Measurements from ENCODE around the gene KRTAP1-1. TPM values are rescaled to one million over a fixed set of nuclear protein-coding genes. Genes with fewer than 3 reads are reported as not detected.
"Not testable (repeated sequence)": the region's sequence is repeated elsewhere in the genome, so short reads cannot be mapped to it uniquely, and the experiment has no call there.

KRTAP1-1 gene
- total RNA-seq, 1 experiment from 2014 or later = not detected

- Histone ChIP-seq H3K4me3 (ENCODE audit: low read length) (no peak overlapping the region), H3K27me3 (ENCODE audit: low read length) (no peaks in the 10 kb centered on the region), H3K9ac (ENCODE audit: low read length) (no peak overlapping the region), H3K9me2 (replicated peaks; ENCODE audit: insufficient read depth, low read length) (no peaks in the 10 kb centered on the region), H3K9me3 (ENCODE audit: low read length) (no peaks in the 10 kb centered on the region), H3K27ac (ENCODE audit: low read length) (no peak overlapping the region), H4K20me1 (ENCODE audit: insufficient read depth, low read depth, low read length) (no peaks in the 10 kb centered on the region), H2AFZ (ENCODE audit: low read length) (no peak overlapping the region), H3K4me2 (ENCODE audit: low read depth, low read length, poor library complexity, severe bottlenecking) (no peak overlapping the region), H3K4me1 (ENCODE audit: low read length) (no peaks in the 10 kb centered on the region), H3K36me3 (ENCODE audit: insufficient read depth, low read length) (no peaks in the 10 kb centered on the region), H3K79me2 (ENCODE audit: low read length) (no peaks in the 10 kb centered on the region)
- no peak for DNase-seq
These were observed 39.5 kb downstream of the KRTAP1-1 start for GRCh38 chr17:41001795-41002194.

- not testable (repeated sequence) for H2AFZ ChIP-seq (ENCODE audit: low read length); H3K9me2 ChIP-seq (replicated peaks; ENCODE audit: insufficient read depth, low read length); H3K4me3 ChIP-seq (ENCODE audit: low read length)
These were observed 41.7 kb downstream of the KRTAP1-1 start, which contains the start of gene KRTAP3-2 for GRCh38 chr17:40999563-40999962. KRTAP3-2 (minus strand) TSS chr17:40999906; CDS start chr17:40999853, 53 bp downstream.

GRCh38 chr17:40997361-40997760, 43.9 kb downstream of the KRTAP1-1 start:
- Histone ChIP-seq H4K20me1 (ENCODE audit: insufficient read depth, low read depth, low read length) (no peaks in the 10 kb centered on the region), H3K4me1 (ENCODE audit: low read length) (no peaks in the 10 kb centered on the region), H3K27me3 (ENCODE audit: low read length) (no peaks in the 10 kb centered on the region; the same call in 1 of the 2 replicates), H3K27ac (ENCODE audit: low read length) (no peak overlapping the region), H3K36me3 (ENCODE audit: insufficient read depth, low read length) (no peaks in the 10 kb centered on the region), H2AFZ (ENCODE audit: low read length) (no peak overlapping the region), H3K4me3 (ENCODE audit: low read length) (no peak overlapping the region), H3K9ac (ENCODE audit: low read length) (no peak overlapping the region), H3K4me2 (ENCODE audit: low read depth, low read length, poor library complexity, severe bottlenecking) (no peak overlapping the region), H3K79me2 (ENCODE audit: low read length) (no peaks in the 10 kb centered on the region), H3K9me2 (replicated peaks; ENCODE audit: insufficient read depth, low read length) (no peaks in the 10 kb centered on the region), H3K9me3 (ENCODE audit: low read length) (no peaks in the 10 kb centered on the region)
- no peak for DNase-seq

More at GRCh38 chr17:40999563-40999962, 41.7 kb downstream of the KRTAP1-1 start, which contains the start of gene KRTAP3-2:
- H4K20me1 ChIP-seq (ENCODE audit: insufficient read depth, low read depth, low read length); H3K4me1 ChIP-seq (ENCODE audit: low read length); H3K9me3 ChIP-seq (ENCODE audit: low read length); H3K27ac ChIP-seq (ENCODE audit: low read length); H3K4me2 ChIP-seq (ENCODE audit: low read depth, low read length, poor library complexity, severe bottlenecking); H3K79me2 ChIP-seq (ENCODE audit: low read length); H3K9ac ChIP-seq (ENCODE audit: low read length); DNase-seq; H3K36me3 ChIP-seq (ENCODE audit: insufficient read depth, low read length); H3K27me3 ChIP-seq (ENCODE audit: low read length): not testable (repeated sequence)

GRCh38 chr17:40996829-40997228, 44.4 kb downstream of the KRTAP1-1 start:
- no peaks in the 10 kb centered on the region for H4K20me1 ChIP-seq (ENCODE audit: insufficient read depth, low read depth, low read length)
- H3K4me2 ChIP-seq (ENCODE audit: low read depth, low read length, poor library complexity, severe bottlenecking) = no peak overlapping the region
- no peak overlapping the region for H3K27ac ChIP-seq (ENCODE audit: low read length)
- no peak for DNase-seq
- H2AFZ ChIP-seq (ENCODE audit: low read length) = no peak overlapping the region
- H3K9me2 ChIP-seq (replicated peaks; ENCODE audit: insufficient read depth, low read length) = no peaks in the 10 kb centered on the region
- H3K9me3 ChIP-seq (ENCODE audit: low read length) = no peaks in the 10 kb centered on the region
- H3K4me3 ChIP-seq (ENCODE audit: low read length) = no peak overlapping the region
- H3K4me1 ChIP-seq (ENCODE audit: low read length) = no peaks in the 10 kb centered on the region
- H3K36me3 ChIP-seq (ENCODE audit: insufficient read depth, low read length) = no peaks in the 10 kb centered on the region
- no peaks in the 10 kb centered on the region; the same call in 1 of the 2 replicates for H3K27me3 ChIP-seq (ENCODE audit: low read length)
- H3K79me2 ChIP-seq (ENCODE audit: low read length) = no peaks in the 10 kb centered on the region
- no peak overlapping the region for H3K9ac ChIP-seq (ENCODE audit: low read length)

GRCh38 chr17:40995116-40995515, 46.1 kb downstream of the KRTAP1-1 start:
- Histone ChIP-seq H2AFZ (ENCODE audit: low read length) (no peak overlapping the region), H3K79me2 (ENCODE audit: low read length) (no peaks in the 10 kb centered on the region), H3K9me2 (replicated peaks; ENCODE audit: insufficient read depth, low read length) (no peaks in the 10 kb centered on the region), H3K27me3 (ENCODE audit: low read length) (no peaks in the 10 kb centered on the region; the same call in 1 of the 2 replicates), H4K20me1 (ENCODE audit: insufficient read depth, low read depth, low read length) (no peaks in the 10 kb centered on the region), H3K27ac (ENCODE audit: low read length) (no peak overlapping the region), H3K4me2 (ENCODE audit: low read depth, low read length, poor library complexity, severe bottlenecking) (no peak overlapping the region), H3K9ac (ENCODE audit: low read length) (no peak overlapping the region), H3K36me3 (ENCODE audit: insufficient read depth, low read length) (no peaks in the 10 kb centered on the region), H3K9me3 (ENCODE audit: low read length) (no peaks in the 10 kb centered on the region), H3K4me3 (ENCODE audit: low read length) (no peak overlapping the region), H3K4me1 (ENCODE audit: low read length) (no peaks in the 10 kb centered on the region)
- no peak for DNase-seq

GRCh38 chr17:40993839-40994238, 47.4 kb downstream of the KRTAP1-1 start, which contains the start of gene KRTAP3-3:
KRTAP3-3 (minus strand) TSS chr17:40994164; CDS start chr17:40994097, 67 bp downstream.
- no peaks in the 10 kb centered on the region for H3K9me2 ChIP-seq (replicated peaks; ENCODE audit: insufficient read depth, low read length)
- H4K20me1 ChIP-seq (ENCODE audit: insufficient read depth, low read depth, low read length) = no peaks in the 10 kb centered on the region
- no peak within 1 kb of the TSS for H3K27ac ChIP-seq (ENCODE audit: low read length)
- H3K4me3 ChIP-seq (ENCODE audit: low read length) = no peak within 1 kb of the TSS
- H3K4me1 ChIP-seq (ENCODE audit: low read length) = no peaks in the 10 kb centered on the region
- no peak for DNase-seq
- no peaks in the 10 kb centered on the region for H3K79me2 ChIP-seq (ENCODE audit: low read length)
- H3K36me3 ChIP-seq (ENCODE audit: insufficient read depth, low read length) = no peaks in the 10 kb centered on the region
- no peak within 1 kb of the TSS for H3K4me2 ChIP-seq (ENCODE audit: low read depth, low read length, poor library complexity, severe bottlenecking)
- H3K9me3 ChIP-seq (ENCODE audit: low read length) = no peaks in the 10 kb centered on the region
- no peak within 1 kb of the TSS for H3K9ac ChIP-seq (ENCODE audit: low read length)
- H2AFZ ChIP-seq (ENCODE audit: low read length) = no peak within 1 kb of the TSS
- H3K27me3 ChIP-seq (ENCODE audit: low read length) = no peaks in the 10 kb centered on the region; the same call in 1 of the 2 replicates

- H3K27me3 ChIP-seq (ENCODE audit: low read length) = no peaks in the 10 kb centered on the region; the same call in 1 of the 2 replicates
- no peaks in the 10 kb centered on the region for H3K9me3 ChIP-seq (ENCODE audit: low read length)
- H4K20me1 ChIP-seq (ENCODE audit: insufficient read depth, low read depth, low read length) = no peaks in the 10 kb centered on the region
- DNase-seq = no peak
- H3K4me2 ChIP-seq (ENCODE audit: low read depth, low read length, poor library complexity, severe bottlenecking) = no peak overlapping the region
- no peak overlapping the region for H3K27ac ChIP-seq (ENCODE audit: low read length)
- no peaks in the 10 kb centered on the region for H3K4me1 ChIP-seq (ENCODE audit: low read length)
- no peaks in the 10 kb centered on the region for H3K79me2 ChIP-seq (ENCODE audit: low read length)
- H2AFZ ChIP-seq (ENCODE audit: low read length) = no peak overlapping the region
- H3K9me2 ChIP-seq (replicated peaks; ENCODE audit: insufficient read depth, low read length) = no peaks in the 10 kb centered on the region
- no peak overlapping the region for H3K4me3 ChIP-seq (ENCODE audit: low read length)
- no peak overlapping the region for H3K9ac ChIP-seq (ENCODE audit: low read length)
- no peaks in the 10 kb centered on the region for H3K36me3 ChIP-seq (ENCODE audit: insufficient read depth, low read length)
These were observed 48.2 kb downstream of the KRTAP1-1 start for GRCh38 chr17:40993084-40993483.

GRCh38 chr17:40992666-40993065, 48.6 kb downstream of the KRTAP1-1 start:
- H3K9me3 ChIP-seq (ENCODE audit: low read length) = no peaks in the 10 kb centered on the region
- H3K27ac ChIP-seq (ENCODE audit: low read length) = no peak overlapping the region
- H2AFZ ChIP-seq (ENCODE audit: low read length) = no peak overlapping the region
- no peaks in the 10 kb centered on the region for H3K79me2 ChIP-seq (ENCODE audit: low read length)
- H4K20me1 ChIP-seq (ENCODE audit: insufficient read depth, low read depth, low read length) = no peaks in the 10 kb centered on the region
- no peaks in the 10 kb centered on the region for H3K4me1 ChIP-seq (ENCODE audit: low read length)
- no peaks in the 10 kb centered on the region for H3K9me2 ChIP-seq (replicated peaks; ENCODE audit: insufficient read depth, low read length)
- no peak overlapping the region for H3K4me2 ChIP-seq (ENCODE audit: low read depth, low read length, poor library complexity, severe bottlenecking)
- no peak overlapping the region for H3K4me3 ChIP-seq (ENCODE audit: low read length)
- no peak overlapping the region for H3K9ac ChIP-seq (ENCODE audit: low read length)
- DNase-seq = no peak
- no peaks in the 10 kb centered on the region for H3K36me3 ChIP-seq (ENCODE audit: insufficient read depth, low read length)
- no peaks in the 10 kb centered on the region; the same call in 1 of the 2 replicates for H3K27me3 ChIP-seq (ENCODE audit: low read length)

Measured in Karpas-422 (cell line).